Transverse colon (tissue), 4 donors: ENCODE results near the gene IL20RA.

ENCODE experiments used
- POLR2AphosphoS5 ChIP-seq, 3 donors: sonication (generic); formaldehyde crosslinking; IDR thresholded peaks; one replicate each; pipeline ENCODE4 v1.6.1; 2016; ENCODE audit warnings: antibody characterized with exemption in 3 of 3
- TF ChIP-seq, protein P1 (sequence below), 5 experiments: fragments of 200-600 bp in 3 of 5; fragments of 450-650 bp in 2 of 5; sonication (generic) in 3 of 5; IDR thresholded peaks; 1 replicate in 2 of 5; 2 replicates in 3 of 5; pipeline ENCODE4 v1.5.1; 2016 to 2017; ENCODE audit warnings: antibody characterized with exemption in 5 of 5, inconsistent platforms in 3 of 5, mild to moderate bottlenecking in 2 of 5, moderate library complexity in 1 of 5

DNA sequence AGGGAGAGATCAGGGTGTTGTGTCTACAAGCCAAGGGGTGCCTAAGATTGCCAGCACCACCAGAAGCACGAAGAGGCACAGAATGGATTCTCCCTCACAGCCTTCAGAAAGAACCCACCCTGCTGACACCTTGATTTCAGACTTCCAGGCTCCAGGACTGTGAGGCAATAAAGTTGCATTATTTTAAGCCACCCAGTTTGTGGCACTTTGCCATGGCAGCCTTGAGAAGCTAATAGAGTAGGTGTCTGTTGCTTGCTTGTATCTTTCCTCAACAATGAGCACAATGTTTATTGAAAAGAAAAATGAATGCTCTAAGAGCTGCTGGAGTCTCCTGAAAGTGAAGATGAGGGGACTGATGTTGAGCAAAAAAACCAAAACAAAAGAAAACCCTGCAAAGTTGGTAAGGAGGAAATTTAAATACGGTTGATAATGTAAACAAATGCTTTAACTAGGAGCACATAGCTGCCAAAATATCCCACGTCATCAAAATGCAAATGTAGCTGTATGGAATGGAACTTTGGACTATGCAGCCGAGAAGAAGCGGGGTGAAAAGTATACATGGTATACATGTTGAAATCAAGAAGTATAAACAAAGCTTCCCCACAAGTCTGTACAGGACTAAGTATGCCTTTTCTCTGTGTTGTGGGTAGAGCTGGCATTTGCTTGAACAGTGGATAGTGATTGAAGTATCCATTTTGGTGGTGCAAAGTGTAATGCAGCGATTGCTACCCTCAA is 8.0 kb downstream of the IL20RA start:
- TF ChIP-seq, protein P1, sequence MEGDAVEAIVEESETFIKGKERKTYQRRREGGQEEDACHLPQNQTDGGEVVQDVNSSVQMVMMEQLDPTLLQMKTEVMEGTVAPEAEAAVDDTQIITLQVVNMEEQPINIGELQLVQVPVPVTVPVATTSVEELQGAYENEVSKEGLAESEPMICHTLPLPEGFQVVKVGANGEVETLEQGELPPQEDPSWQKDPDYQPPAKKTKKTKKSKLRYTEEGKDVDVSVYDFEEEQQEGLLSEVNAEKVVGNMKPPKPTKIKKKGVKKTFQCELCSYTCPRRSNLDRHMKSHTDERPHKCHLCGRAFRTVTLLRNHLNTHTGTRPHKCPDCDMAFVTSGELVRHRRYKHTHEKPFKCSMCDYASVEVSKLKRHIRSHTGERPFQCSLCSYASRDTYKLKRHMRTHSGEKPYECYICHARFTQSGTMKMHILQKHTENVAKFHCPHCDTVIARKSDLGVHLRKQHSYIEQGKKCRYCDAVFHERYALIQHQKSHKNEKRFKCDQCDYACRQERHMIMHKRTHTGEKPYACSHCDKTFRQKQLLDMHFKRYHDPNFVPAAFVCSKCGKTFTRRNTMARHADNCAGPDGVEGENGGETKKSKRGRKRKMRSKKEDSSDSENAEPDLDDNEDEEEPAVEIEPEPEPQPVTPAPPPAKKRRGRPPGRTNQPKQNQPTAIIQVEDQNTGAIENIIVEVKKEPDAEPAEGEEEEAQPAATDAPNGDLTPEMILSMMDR (IDR thresholded peaks at IDR 0.05) = no peak
- no peak for TF ChIP-seq POLR2AphosphoS5 (IDR thresholded peaks at IDR 0.05)
